Measurements from ENCODE around the gene SLC38A1. TPM values are rescaled to one million over a fixed set of nuclear protein-coding genes. Genes with fewer than 3 reads are reported as not detected.

The SLC38A1 gene
- polyA plus RNA-seq, 1 experiment = 136 TPM

DNA sequence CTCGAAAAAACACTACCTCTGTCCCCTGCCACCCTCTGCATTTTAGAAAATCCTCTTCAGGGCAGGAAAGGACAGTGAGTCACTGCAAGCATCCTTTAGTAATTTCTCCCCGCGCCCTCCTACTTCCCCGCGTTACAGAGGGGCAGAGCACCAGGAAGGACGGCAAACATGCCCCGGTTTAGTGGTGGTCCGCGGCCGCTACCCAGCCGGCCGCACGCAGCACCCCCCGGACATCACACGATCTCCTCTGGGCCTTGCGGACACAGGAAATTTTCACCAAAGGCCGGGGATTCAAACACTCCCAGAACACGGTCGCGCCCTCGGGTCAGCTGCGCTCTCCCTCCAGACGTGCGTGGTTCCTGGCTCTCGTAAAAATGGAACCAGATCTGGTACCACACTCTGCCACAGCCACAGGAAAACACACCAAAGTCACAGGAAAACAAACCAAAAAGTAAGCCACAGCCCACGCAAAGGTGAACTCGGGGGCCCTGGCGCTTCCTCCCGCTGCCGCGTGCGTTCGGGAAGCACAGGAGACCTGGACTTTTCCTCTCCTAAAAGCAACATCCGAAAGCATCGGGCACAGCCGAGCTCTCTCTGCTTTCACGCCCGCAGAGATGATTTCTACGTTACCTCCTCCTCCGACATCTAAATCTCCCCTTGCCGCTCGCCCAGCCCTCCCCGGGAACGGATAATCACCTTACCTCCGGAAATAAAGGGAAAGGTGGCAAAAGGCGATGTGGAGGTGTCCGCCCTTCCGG, 839 bp downstream of the SLC38A1 start:
- POLR2A ChIA-PET = interaction anchor here (0.9 to 1.7 kb wide), 2 partner anchors 48 to 89 kb away, joined by 3 to 10 read pairs; no protein-coding TSS in a partner anchor
- Histone ChIP-seq H3K4me3 (ENCODE audit: low read depth, low read length) (peak overlapping the region; percentile 87), H3K27ac (ENCODE audit: low read depth, low read length) (peak overlapping the region; percentile 91), H3K9me3 (ENCODE audit: control insufficient read depth, insufficient read depth, low read length) (peaks cover 4% of the 10 kb centered on the region; the same call in 1 of the 2 replicates), H3K27me3 (ENCODE audit: control insufficient read depth, insufficient read depth, low read length) (no peaks in the 10 kb centered on the region)
- CTCF ChIA-PET = no interaction called here
- no peak for DNase-seq (ENCODE audit: low read depth, low spot score)
- no peak for TF ChIP-seq CTCF (IDR thresholded peaks at IDR 0.05; ENCODE audit: low read depth, low read length)

GRCh38 chr12:46267575-46267824, 1.3 kb downstream of the SLC38A1 start:
- ChIA-PET CTCF (no interaction called here), POLR2A (no interaction called here)
- no peak for TF ChIP-seq CTCF (IDR thresholded peaks at IDR 0.05; ENCODE audit: low read depth, low read length)
- H3K27me3 ChIP-seq (ENCODE audit: control insufficient read depth, insufficient read depth, low read length) = no peaks in the 10 kb centered on the region
- H3K9me3 ChIP-seq (ENCODE audit: control insufficient read depth, insufficient read depth, low read length) = peaks cover 4% of the 10 kb centered on the region; the same call in 1 of the 2 replicates
- DNase-seq (ENCODE audit: low read depth, low spot score) = no peak
- peak overlapping the region; percentile 87 for H3K4me3 ChIP-seq (ENCODE audit: low read depth, low read length)
- peak overlapping the region; percentile 91 for H3K27ac ChIP-seq (ENCODE audit: low read depth, low read length)

DNA sequence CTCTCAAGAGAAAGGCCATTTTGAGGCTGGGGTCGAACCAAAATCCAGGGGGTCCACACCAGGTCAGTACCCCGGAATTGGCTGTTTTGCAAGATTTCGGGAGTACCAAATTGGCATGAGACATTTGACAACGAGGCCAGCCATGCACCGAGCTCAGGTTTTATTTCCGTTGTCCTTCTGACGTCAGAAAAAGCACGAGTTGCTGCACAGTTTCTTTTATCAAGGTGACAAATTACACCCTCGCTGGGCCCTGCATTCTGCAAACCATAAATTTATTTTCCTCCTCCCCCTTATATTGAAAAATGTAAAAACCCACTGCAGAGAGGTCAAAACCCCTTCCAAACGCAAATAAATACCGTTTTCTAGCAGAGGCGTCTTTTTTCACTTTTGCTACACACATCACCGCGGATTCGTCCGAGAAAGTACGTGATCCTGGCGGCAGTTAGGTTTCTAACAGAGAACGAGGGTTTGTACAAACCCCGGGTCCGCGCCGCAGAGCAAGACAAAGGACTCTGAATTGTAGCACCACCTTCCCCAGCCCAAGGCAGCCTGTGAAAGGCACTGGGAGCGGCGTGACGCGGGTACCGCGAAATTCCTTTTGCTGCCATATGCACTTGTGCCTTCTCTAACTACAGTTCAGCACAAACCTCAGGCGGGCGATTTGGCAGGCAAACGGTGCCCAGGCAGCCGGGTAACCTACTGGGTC, 1.8 kb downstream of the SLC38A1 start:
- Histone ChIP-seq H3K9me3 (ENCODE audit: control insufficient read depth, insufficient read depth, low read length) (peaks cover 4% of the 10 kb centered on the region; the same call in 1 of the 2 replicates), H3K4me3 (ENCODE audit: low read depth, low read length) (peak overlapping the region; percentile 87), H3K27ac (ENCODE audit: low read depth, low read length) (peak overlapping the region; percentile 91), H3K27me3 (ENCODE audit: control insufficient read depth, insufficient read depth, low read length) (no peaks in the 10 kb centered on the region)
- POLR2A ChIA-PET = no interaction called here
- no peak for TF ChIP-seq CTCF (IDR thresholded peaks at IDR 0.05; ENCODE audit: low read depth, low read length)
- no peak for DNase-seq (ENCODE audit: low read depth, low spot score)
- CTCF ChIA-PET = interaction anchor here (1.5 kb wide), 1 partner anchor 142 kb away, joined by 3 read pairs; no protein-coding TSS in a partner anchor

- ChIA-PET POLR2A (no interaction called here), CTCF (interaction anchor here (1.5 kb wide), 1 partner anchor 141 kb away, joined by 3 read pairs; no protein-coding TSS in a partner anchor)
- Histone ChIP-seq H3K9me3 (ENCODE audit: control insufficient read depth, insufficient read depth, low read length) (peaks cover 4% of the 10 kb centered on the region; the same call in 1 of the 2 replicates), H3K27me3 (ENCODE audit: control insufficient read depth, insufficient read depth, low read length) (no peaks in the 10 kb centered on the region), H3K27ac (ENCODE audit: low read depth, low read length) (no peak overlapping the region), H3K4me3 (ENCODE audit: low read depth, low read length) (peak overlapping the region; percentile 87)
- no peak for DNase-seq (ENCODE audit: low read depth, low spot score)
- no peak for TF ChIP-seq CTCF (IDR thresholded peaks at IDR 0.05; ENCODE audit: low read depth, low read length)
Observed at GRCh38 chr12:46266382-46266791, 2.5 kb downstream of the SLC38A1 start.

GRCh38 chr12:46265734-46266133, 3.1 kb downstream of the SLC38A1 start:
- Histone ChIP-seq H3K27ac (ENCODE audit: low read depth, low read length) (no peak overlapping the region), H3K9me3 (ENCODE audit: control insufficient read depth, insufficient read depth, low read length) (peaks cover 4% of the 10 kb centered on the region; the same call in 1 of the 2 replicates), H3K4me3 (ENCODE audit: low read depth, low read length) (peak overlapping the region; percentile 87), H3K27me3 (ENCODE audit: control insufficient read depth, insufficient read depth, low read length) (no peaks in the 10 kb centered on the region)
- no peak for DNase-seq (ENCODE audit: low read depth, low spot score)
- TF ChIP-seq CTCF (IDR thresholded peaks at IDR 0.05; ENCODE audit: low read depth, low read length) = no peak
- ChIA-PET CTCF (interaction anchor here (1.5 kb wide), 1 partner anchor 141 kb away, joined by 3 read pairs; no protein-coding TSS in a partner anchor), POLR2A (no interaction called here)
